IMR-90 (cell line): ENCODE measurements around the gene PELI1. TPM values are rescaled to one million over a fixed set of nuclear protein-coding genes. Genes with fewer than 3 reads are reported as not detected.

ENCODE experiments used
- ATAC-seq: fragments of 200-7000 bp; cut with Tn5 transposase; 2 replicates; pipeline ENCODE4 v1.9.1; 2020; ENCODE audit warnings: low read depth, mild to moderate bottlenecking, moderate library complexity
- BruUV-seq: library from RNA; stranded (reverse); fragments of 400-500 nt; replicated peaks from 2 replicates; lab custom pipeline; 2021; lab: Mats Ljungman, UMichigan
- CTCF ChIA-PET: fragments of 300-600 bp; formaldehyde crosslinking; extraction: SDS; loops from one replicate; lab custom pipeline; 2021; ENCODE audit warnings: antibody characterized with exemption; lab: Yijun Ruan, JAX
- POLR2A ChIA-PET: fragments of 300-600 bp; sonication (Branson Sonifier 250); formaldehyde crosslinking; loops from one replicate; lab custom pipeline; 2022; ENCODE audit warnings: antibody characterized with exemption; ENCODE audit not compliant: unreplicated experiment; lab: Charles Lee
- DNase-seq: peaks from one replicate; pipeline ENCODE4 v3.0.0; 2013
- H2AFZ ChIP-seq: replicated peaks from 2 replicates; pipeline ENCODE3; 2013; ENCODE audit warnings: low read length, mild to moderate bottlenecking; ENCODE audit not compliant: poor library complexity
- H2AK5ac ChIP-seq: 2 replicates; pipeline ENCODE4 v1.6.1; 2013; ENCODE audit warnings: low read depth, low read length, inconsistent platforms
- H2AK9ac ChIP-seq: replicated peaks from 2 replicates; pipeline ENCODE3; 2013; ENCODE audit warnings: mild to moderate bottlenecking, low read depth, low read length, moderate library complexity; ENCODE audit not compliant: poor library complexity
- H2BK120ac ChIP-seq: 2 replicates; pipeline ENCODE4 v1.6.1; 2013; ENCODE audit warnings: low read depth, low read length, inconsistent platforms
- H2BK15ac ChIP-seq: 3 replicates; pipeline ENCODE4 v1.6.1; 2013; ENCODE audit warnings: low read depth, low read length, inconsistent platforms
- H2BK20ac ChIP-seq: 2 replicates; pipeline ENCODE4 v1.6.1; 2013; ENCODE audit warnings: low read depth, mild to moderate bottlenecking, inconsistent platforms, low read length, moderate library complexity
- H2BK5ac ChIP-seq: 2 replicates; pipeline ENCODE4 v1.6.1; 2013; ENCODE audit warnings: mild to moderate bottlenecking, low read depth, low read length, inconsistent platforms; ENCODE audit not compliant: poor library complexity, severe bottlenecking
- H3K14ac ChIP-seq: replicated peaks from 2 replicates; pipeline ENCODE4 v1.6.1; 2013; ENCODE audit warnings: low read depth, low read length, inconsistent platforms
- H3K18ac ChIP-seq: 2 replicates; pipeline ENCODE4 v1.6.1; 2013; ENCODE audit warnings: low read depth, low read length, control low read depth
- H3K23ac ChIP-seq: 2 replicates; pipeline ENCODE4 v1.6.1; 2013; ENCODE audit warnings: low read depth, low read length, inconsistent platforms
- H3K27ac ChIP-seq: 2 replicates; pipeline ENCODE4 v1.5.1; 2013; ENCODE audit warnings: mild to moderate bottlenecking, control low read depth, low read length; ENCODE audit not compliant: insufficient read depth
- H3K27me3 ChIP-seq: 2 replicates; pipeline ENCODE4 v1.6.1; 2013; ENCODE audit warnings: low read length; ENCODE audit not compliant: control insufficient read depth, insufficient read depth
- H3K36me3 ChIP-seq: 2 replicates; pipeline ENCODE4 v1.6.1; 2013; ENCODE audit warnings: low read length, mixed read lengths; ENCODE audit not compliant: control insufficient read depth, insufficient read depth
- H3K4ac ChIP-seq: 2 replicates; pipeline ENCODE4 v1.6.1; 2013; ENCODE audit warnings: low read depth, low read length, inconsistent platforms
- H3K4me1 ChIP-seq: 2 replicates; pipeline ENCODE4 v1.6.1; 2013; ENCODE audit warnings: low read length, mixed read lengths; ENCODE audit not compliant: control insufficient read depth, insufficient read depth
- H3K4me2 ChIP-seq: 2 replicates; pipeline ENCODE4 v1.6.1; 2013; ENCODE audit warnings: low read depth, mild to moderate bottlenecking, control low read depth, low read length, moderate library complexity
- H3K4me3 ChIP-seq: 2 replicates; pipeline ENCODE4 v1.5.1; 2013; ENCODE audit warnings: low read depth, mild to moderate bottlenecking, control low read depth, low read length, moderate library complexity; ENCODE audit not compliant: insufficient read depth
- H3K56ac ChIP-seq: 2 replicates; pipeline ENCODE4 v1.6.1; 2013; ENCODE audit warnings: low read length, inconsistent platforms; ENCODE audit not compliant: insufficient read depth; ENCODE audit errors: extremely low read depth
- H3K79me1 ChIP-seq, 2 experiments: 2 replicates each; pipeline ENCODE4 v1.6.1; 2013; ENCODE audit warnings: low read length in 2 of 2, inconsistent platforms in 1 of 2, low read depth in 1 of 2
- H3K9ac ChIP-seq: 2 replicates; pipeline ENCODE4 v1.6.1; 2013; ENCODE audit warnings: low read depth, low read length, control low read depth
- H3K9me1 ChIP-seq: 2 replicates; pipeline ENCODE4 v1.6.1; 2013; ENCODE audit warnings: low read length, inconsistent platforms; ENCODE audit not compliant: insufficient read depth
- H3K9me3 ChIP-seq: 2 replicates; pipeline ENCODE4 v1.6.1; 2013; ENCODE audit warnings: low read length; ENCODE audit not compliant: control insufficient read depth, insufficient read depth
- H4K20me1 ChIP-seq: 2 replicates; pipeline ENCODE4 v1.6.1; 2013; ENCODE audit warnings: low read length, inconsistent platforms; ENCODE audit not compliant: insufficient read depth
- H4K5ac ChIP-seq: 2 replicates; pipeline ENCODE4 v1.6.1; 2013; ENCODE audit warnings: mild to moderate bottlenecking, low read depth, low read length, control low read depth
- H4K8ac ChIP-seq, 2 experiments: 2 replicates each; pipeline ENCODE4 v1.6.1; 2013; ENCODE audit warnings: low read depth in 2 of 2, low read length in 2 of 2, control low read depth in 1 of 2, inconsistent platforms in 1 of 2
- H4K91ac ChIP-seq: 2 replicates; pipeline ENCODE4 v1.6.1; 2013; ENCODE audit warnings: low read depth, low read length, inconsistent platforms; ENCODE audit not compliant: insufficient read depth
- CEBPB ChIP-seq: IDR thresholded peaks from 2 replicates; pipeline ENCODE4 v1.6.1; 2012; ENCODE audit warnings: low read depth, low read length, improper control_type of control experiment
- ELK1 ChIP-seq: fragments of 150-350 bp; IDR thresholded peaks from 2 replicates; pipeline ENCODE4 v1.6.1; 2016; ENCODE audit warnings: low read depth, mild to moderate bottlenecking, low read length, moderate library complexity, borderline replicate concordance
- MAFK ChIP-seq: IDR thresholded peaks from 2 replicates; pipeline ENCODE4 v1.6.1; 2012; ENCODE audit warnings: low read depth, low read length, improper control_type of control experiment
- MAZ ChIP-seq: IDR thresholded peaks from 2 replicates; pipeline ENCODE4 v1.6.1; 2012; ENCODE audit warnings: low read depth, mild to moderate bottlenecking, low read length, improper control_type of control experiment, moderate library complexity, borderline replicate concordance
- MXI1 ChIP-seq: IDR thresholded peaks from 2 replicates; pipeline ENCODE4 v1.6.1; 2012; ENCODE audit warnings: low read depth, mild to moderate bottlenecking, low read length, moderate library complexity, borderline replicate concordance
- NFE2L2 ChIP-seq: fragments of 150-350 bp; IDR thresholded peaks from 2 replicates; pipeline ENCODE4 v1.6.1; 2016; ENCODE audit warnings: low read depth, mild to moderate bottlenecking, low read length
- POLR2A ChIP-seq: IDR thresholded peaks from 2 replicates; pipeline ENCODE4 v1.6.1; 2012; ENCODE audit warnings: mild to moderate bottlenecking, low read depth, low read length
- RFX5 ChIP-seq: IDR thresholded peaks from 2 replicates; pipeline ENCODE4 v1.8.0; 2012; ENCODE audit warnings: low read depth, mild to moderate bottlenecking, low read length, moderate library complexity
- WGBS, 2 experiments: methylation state at CpG; one replicate each; pipeline versions ENCODE4 v1.1.5 to v1.1.7; 2013; ENCODE audit warnings: missing lambda C conversion rate in 2 of 2; ENCODE audit not compliant: insufficient read length in 1 of 2; ENCODE audit errors: extremely low coverage in 2 of 2; 5-methylcytosine and 5-hydroxymethylcytosine counted together
- dilution Hi-C: fragments of 300-500 bp; cut with HindIII; formaldehyde crosslinking; loops from one replicate; pipeline ENCODE4 v1.14.3; 2018; ENCODE audit warnings: low sequenced_read_pairs; ENCODE audit not compliant: unreplicated experiment
- in situ Hi-C: fragments of 300-500 bp; cut with MboI; formaldehyde crosslinking; loops from 3 replicates; pipeline ENCODE4 v1.14.3; 2019; ENCODE audit warnings: low sequenced_read_pairs, inconsistent platforms, mixed read lengths
- intact Hi-C: fragments of 100-400 bp; cut with micrococcal nuclease; formaldehyde crosslinking; loops from 2 replicates; pipeline ENCODE4 v1.10.0; 2022
- polyA plus RNA-seq, 3 experiments: library from polyadenylated mRNA; depleted of rRNA; stranded (reverse); fragments of >200 nt; gene quantifications; 2 replicates each; pipeline ENCODE4 v1.2.3, GENCODE V29; 2012; ENCODE audit warnings: low replicate concordance in 1 of 3
- total RNA-seq: library from RNA; depleted of rRNA; stranded (reverse); fragments of >200 nt; gene quantifications from 2 replicates; pipeline ENCODE4 v1.2.3, GENCODE V29; 2012
- TF ChIP-seq, protein P1 (sequence below): fragments of 150-350 bp; IDR thresholded peaks from 2 replicates; pipeline ENCODE4 v1.6.1; 2017; ENCODE audit warnings: mild to moderate bottlenecking, antibody characterized with exemption, low read length, low read depth
- TF ChIP-seq, protein P2 (sequence below): conservative IDR thresholded peaks from 2 replicates; pipeline ENCODE4 v1.5.1; 2012; ENCODE audit warnings: mild to moderate bottlenecking, low read depth, low read length, improper control_type of control experiment

The PELI1 gene
- total and polyA plus RNA-seq, 2 of the 4 experiments (the other 2 are of a cell fraction): 2.2 to 2.5 TPM

- POLR2A ChIA-PET: no interaction called here
- no peak overlapping the region for H3K4ac ChIP-seq
- no peak overlapping the region for H4K91ac ChIP-seq
- H3K23ac ChIP-seq: no peak overlapping the region
- no peak overlapping the region for H3K27ac ChIP-seq
- H3K79me1 ChIP-seq: no peaks in the 10 kb centered on the region
- no peak overlapping the region for H3K56ac ChIP-seq
- no peak overlapping the region for H4K5ac ChIP-seq
- no peak overlapping the region for H2AK5ac ChIP-seq
- no peaks in the 10 kb centered on the region for H3K9me3 ChIP-seq
- H4K8ac ChIP-seq: no peak overlapping the region
- TF ChIP-seq ELK1 (no peak), MAZ (no peak), MXI1 (no peak), RFX5 (no peak), CEBPB (no peak), MAFK (no peak), POLR2A (no peak), NFE2L2 (no peak)
- TF ChIP-seq, protein P1, sequence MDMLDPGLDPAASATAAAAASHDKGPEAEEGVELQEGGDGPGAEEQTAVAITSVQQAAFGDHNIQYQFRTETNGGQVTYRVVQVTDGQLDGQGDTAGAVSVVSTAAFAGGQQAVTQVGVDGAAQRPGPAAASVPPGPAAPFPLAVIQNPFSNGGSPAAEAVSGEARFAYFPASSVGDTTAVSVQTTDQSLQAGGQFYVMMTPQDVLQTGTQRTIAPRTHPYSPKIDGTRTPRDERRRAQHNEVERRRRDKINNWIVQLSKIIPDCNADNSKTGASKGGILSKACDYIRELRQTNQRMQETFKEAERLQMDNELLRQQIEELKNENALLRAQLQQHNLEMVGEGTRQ: no peak
- TF ChIP-seq, protein P2, sequence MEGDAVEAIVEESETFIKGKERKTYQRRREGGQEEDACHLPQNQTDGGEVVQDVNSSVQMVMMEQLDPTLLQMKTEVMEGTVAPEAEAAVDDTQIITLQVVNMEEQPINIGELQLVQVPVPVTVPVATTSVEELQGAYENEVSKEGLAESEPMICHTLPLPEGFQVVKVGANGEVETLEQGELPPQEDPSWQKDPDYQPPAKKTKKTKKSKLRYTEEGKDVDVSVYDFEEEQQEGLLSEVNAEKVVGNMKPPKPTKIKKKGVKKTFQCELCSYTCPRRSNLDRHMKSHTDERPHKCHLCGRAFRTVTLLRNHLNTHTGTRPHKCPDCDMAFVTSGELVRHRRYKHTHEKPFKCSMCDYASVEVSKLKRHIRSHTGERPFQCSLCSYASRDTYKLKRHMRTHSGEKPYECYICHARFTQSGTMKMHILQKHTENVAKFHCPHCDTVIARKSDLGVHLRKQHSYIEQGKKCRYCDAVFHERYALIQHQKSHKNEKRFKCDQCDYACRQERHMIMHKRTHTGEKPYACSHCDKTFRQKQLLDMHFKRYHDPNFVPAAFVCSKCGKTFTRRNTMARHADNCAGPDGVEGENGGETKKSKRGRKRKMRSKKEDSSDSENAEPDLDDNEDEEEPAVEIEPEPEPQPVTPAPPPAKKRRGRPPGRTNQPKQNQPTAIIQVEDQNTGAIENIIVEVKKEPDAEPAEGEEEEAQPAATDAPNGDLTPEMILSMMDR: no peak
- no peak overlapping the region for H3K4me2 ChIP-seq
- no peak overlapping the region for H3K14ac ChIP-seq
- no peaks in the 10 kb centered on the region for H3K36me3 ChIP-seq
- BruUV-seq: no TSS peak
- no peak overlapping the region for H2AFZ ChIP-seq
- DNase-seq: no peak
- H3K27me3 ChIP-seq: no peaks in the 10 kb centered on the region
- H3K4me1 ChIP-seq: peaks cover 8% of the 10 kb centered on the region; the same call in 1 of the 2 replicates
- in situ Hi-C loops (no loop called here), dilution Hi-C loops (loop anchor here (25.0 kb wide), 1 partner anchor 245 kb away; no protein-coding TSS in a partner anchor), intact Hi-C loops (no loop called here)
- H3K9ac ChIP-seq: no peak overlapping the region
- H4K20me1 ChIP-seq: no peaks in the 10 kb centered on the region
- no peak overlapping the region for H2AK9ac ChIP-seq
- H3K9me1 ChIP-seq: peaks cover 7% of the 10 kb centered on the region; the same call in 1 of the 2 replicates
- 33% methylated on average over 1 of the region's 1 CpG; no CpG with 5 or more reads in 1 of the 2 experiments for WGBS, 2 experiments
- CTCF ChIA-PET: no interaction called here
- no peak overlapping the region for H2BK5ac ChIP-seq
- H3K18ac ChIP-seq: no peak overlapping the region
- no peak overlapping the region for H2BK120ac ChIP-seq
- no peak for ATAC-seq
- no peak overlapping the region for H2BK15ac ChIP-seq
- no peak overlapping the region for H2BK20ac ChIP-seq
- no peak overlapping the region for H3K4me3 ChIP-seq
These were observed 76.9 kb downstream of the PELI1 start for GRCh38 chr2:64067326-64067725.
